Fibroblast of the aortic adventitia (primary cell): ENCODE data around the gene CBARP. TPM values are rescaled to one million over a fixed set of nuclear protein-coding genes. Genes with fewer than 3 reads are reported as not detected.

Experiments used
- DNase-seq: peaks from one replicate; pipeline ENCODE4 v3.0.0-alpha.2; 2010; ENCODE audit warnings: low read depth
- H3K4me3 ChIP-seq: 2 replicates; pipeline ENCODE4 v1.5.1; 2011; ENCODE audit warnings: low read depth, mild to moderate bottlenecking, control low read depth, low read length, moderate library complexity
- CTCF ChIP-seq: IDR thresholded peaks from 2 replicates; pipeline ENCODE4 v1.5.1; 2011; ENCODE audit warnings: mild to moderate bottlenecking, low read length, control low read depth, inconsistent platforms; ENCODE audit not compliant: insufficient read depth
- total RNA-seq: library from RNA; depleted of rRNA; stranded (reverse); fragments of >200 nt; gene quantifications from 2 replicates; pipeline ENCODE4 v1.2.3, GENCODE V29; 2012; ENCODE audit warnings: low replicate concordance

CBARP gene
- total RNA-seq, 1 donor = 3.1 TPM

DNA sequence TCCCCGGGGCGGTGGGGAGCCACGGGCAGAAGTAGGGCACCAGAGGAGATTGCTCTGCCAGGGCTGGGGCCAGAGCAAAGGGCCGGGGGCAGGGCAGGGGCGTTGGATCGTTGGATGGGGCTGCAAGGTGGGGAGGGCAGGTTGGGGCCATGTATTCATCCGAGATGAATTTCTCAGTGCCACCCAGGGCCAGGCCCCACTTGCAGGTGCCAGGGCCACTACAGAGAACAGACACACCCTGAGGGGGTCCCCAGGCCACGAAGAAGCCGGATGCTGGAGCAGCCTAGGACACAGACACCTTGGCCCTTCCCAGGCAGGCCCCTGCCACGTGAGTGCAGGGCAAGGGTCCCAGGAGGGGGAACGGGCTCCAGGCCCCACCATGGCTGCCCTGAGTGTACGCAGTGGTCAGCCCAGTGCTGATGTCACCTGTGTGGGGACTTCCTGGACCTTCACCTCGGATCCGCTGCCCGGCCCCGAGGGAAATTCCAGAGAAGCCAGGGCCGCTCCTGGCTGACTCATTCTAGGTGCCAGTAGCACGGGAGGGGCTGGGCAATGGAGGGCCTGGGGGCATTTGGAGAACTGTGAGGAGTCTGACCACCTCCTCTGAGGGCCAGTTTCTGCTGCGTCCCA lies 54.1 kb downstream of the CBARP start:
- H3K4me3 ChIP-seq = no peak overlapping the region
- no peak for DNase-seq
- no peak for TF ChIP-seq CTCF

DNA sequence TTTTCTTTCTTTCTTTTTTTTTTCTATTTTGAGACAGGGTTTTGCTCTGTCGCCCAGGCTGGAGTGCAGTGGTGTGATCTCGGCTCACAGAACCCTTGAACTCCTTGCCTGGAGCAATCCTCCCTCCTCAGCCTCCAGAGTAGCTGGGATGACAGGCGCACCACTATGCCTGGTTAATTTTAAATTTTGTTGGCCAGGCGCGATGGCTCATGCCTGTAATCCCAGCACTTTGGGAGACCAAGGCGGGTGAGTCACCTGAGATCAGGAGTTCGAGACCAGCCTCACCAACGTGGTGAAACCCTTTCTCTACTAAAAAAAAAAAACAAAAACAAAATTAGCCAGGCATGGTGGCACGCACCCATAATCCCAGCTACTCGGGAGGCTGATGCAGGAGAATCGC lies 55.1 kb downstream of the CBARP start:
- TF ChIP-seq CTCF = no peak
- no peak for DNase-seq
- H3K4me3 ChIP-seq = no peak overlapping the region

- no peak for TF ChIP-seq CTCF
- no peak overlapping the region for H3K4me3 ChIP-seq
- no peak for DNase-seq
Measured at GRCh38 chr19:1182068-1182467, 55.7 kb downstream of the CBARP start.

- no peak for TF ChIP-seq CTCF
- no peak for DNase-seq
- H3K4me3 ChIP-seq = no peak overlapping the region
Measured at GRCh38 chr19:1181606-1182005, 56.2 kb downstream of the CBARP start.

Other genes with a start within 250 kb of the CBARP start
- 0.45 and 0.74 TPM in 2 replicates for gene GRIN3B, start 237.6 kb downstream of the CBARP start, total RNA-seq
- gene TMEM259, start 216.9 kb downstream of the CBARP start, total RNA-seq = 44.7 and 49.9 TPM in 2 replicates
- gene RNU6-2, start 216.5 kb downstream of the CBARP start, total RNA-seq = not detected in 2 replicates
- 96.0 and 101 TPM in 2 replicates for gene CNN2, start 211.4 kb downstream of the CBARP start, total RNA-seq
- 3.5 and 21.6 TPM in 2 replicates for gene ABCA7, start 197.9 kb downstream of the CBARP start, total RNA-seq
- 0.18 TPM in 1 of 2 replicates, not detected in the other for gene ARHGAP45, start 170.8 kb downstream of the CBARP start, total RNA-seq
- 27.7 and 91.2 TPM in 2 replicates for gene POLR2E, start 142.6 kb downstream of the CBARP start, total RNA-seq
- gene GPX4, start 134.0 kb downstream of the CBARP start, total RNA-seq = 156 and 288 TPM in 2 replicates
- 18.5 and 41.2 TPM in 2 replicates for gene SBNO2, start 63.7 kb downstream of the CBARP start, total RNA-seq
- gene STK11, start 32.2 kb downstream of the CBARP start, total RNA-seq = 54.1 and 84.1 TPM in 2 replicates
- 15.7 and 55.6 TPM in 2 replicates for gene ATP5F1D, start 3.7 kb upstream of the CBARP start, total RNA-seq
- 23.2 and 32.5 TPM in 2 replicates for gene MIDN, start 10.6 kb upstream of the CBARP start, total RNA-seq
- 245 and 776 TPM in 2 replicates for gene CIRBP, start 31.3 kb upstream of the CBARP start, total RNA-seq
- gene FAM174C, start 37.5 kb upstream of the CBARP start, total RNA-seq = 25.2 and 123 TPM in 2 replicates
- gene EFNA2, start 47.9 kb upstream of the CBARP start, total RNA-seq = not detected in 2 replicates
- 14.6 and 40.7 TPM in 2 replicates for gene NDUFS7, start 145.9 kb upstream of the CBARP start, total RNA-seq
- 8.8 and 40.6 TPM in 2 replicates for gene GAMT, start 163.5 kb upstream of the CBARP start, total RNA-seq
- 17.3 and 43.8 TPM in 2 replicates for gene DAZAP1, start 169.6 kb upstream of the CBARP start, total RNA-seq
- 567 and 712 TPM in 2 replicates for gene RPS15, start 200.4 kb upstream of the CBARP start, total RNA-seq
- gene APC2, start 212.1 kb upstream of the CBARP start, total RNA-seq = 0.27 and 0.57 TPM in 2 replicates
- gene C19orf25, start 241.2 kb upstream of the CBARP start, total RNA-seq = 13.2 and 26.8 TPM in 2 replicates